Activated CD8-positive, alpha-beta T cell treated with anti-CD3 and anti-CD28 coated beads, Interleukin-2, amount 10 ng/mL, durations not matched to agents 7 days and 5 days (primary cell): Measurements from ENCODE around the gene STAT6. TPM values are rescaled to one million over a fixed set of nuclear protein-coding genes. Genes with fewer than 3 reads are reported as not detected.

Experiments used
- ATAC-seq: fragments of 150-1000 bp; cut with Tn5 transposase; one replicate; pipeline ENCODE4 v1.10.0; 2021; ENCODE audit warnings: moderate library complexity
- CTCF ChIA-PET: fragments of 350-600 bp; sonication (Branson Sonifier 250); formaldehyde crosslinking; loops from one replicate; lab custom pipeline; 2021; ENCODE audit warnings: antibody characterized with exemption; lab: Charles Lee
- POLR2A ChIA-PET: fragments of 350-600 bp; sonication (Branson Sonifier 250); formaldehyde crosslinking; loops from one replicate; lab custom pipeline; 2021; ENCODE audit warnings: antibody characterized with exemption; lab: Charles Lee
- DNase-seq: peaks from one replicate; pipeline ENCODE4 v3.0.0-alpha.2; 2020
- H3K27ac Mint-ChIP-seq: one replicate; pipeline ENCODE4 v1.8.0; 2021; ENCODE audit warnings: mild to moderate bottlenecking, mixed read lengths
- H3K27me3 Mint-ChIP-seq: one replicate; pipeline ENCODE4 v1.8.0; 2021; ENCODE audit warnings: low read depth, mixed read lengths
- H3K36me3 Mint-ChIP-seq: one replicate; pipeline ENCODE4 v1.8.0; 2021; ENCODE audit warnings: low read depth, mixed read lengths
- H3K4me1 Mint-ChIP-seq: one replicate; pipeline ENCODE4 v1.8.0; 2021; ENCODE audit warnings: low read depth, mixed read lengths
- H3K4me3 Mint-ChIP-seq: one replicate; pipeline ENCODE4 v1.8.0; 2021; ENCODE audit warnings: mild to moderate bottlenecking, mixed read lengths
- H3K9me3 Mint-ChIP-seq: one replicate; pipeline ENCODE4 v1.8.0; 2022; ENCODE audit warnings: mixed read lengths; ENCODE audit not compliant: insufficient read depth
- total RNA-seq, 2 experiments: library from RNA; stranded (reverse); gene quantifications; one replicate each; pipeline ENCODE4 v1.2.3, GENCODE V29; 2021

The STAT6 gene
- total RNA-seq, 2 experiments from 2014 or later: 189 TPM

GRCh38 chr12:57142727-57143126, 31.6 kb upstream of the STAT6 start:
- Mint-ChIP-seq H3K27me3 (peaks cover 3% of the 10 kb centered on the region), H3K4me1 (peaks cover 15% of the 10 kb centered on the region), H3K4me3 (no peak overlapping the region), H3K36me3 (no peaks in the 10 kb centered on the region), H3K27ac (no peak overlapping the region), H3K9me3 (no peaks in the 10 kb centered on the region)
- CTCF ChIA-PET: interaction anchor here (1.3 to 1.5 kb wide), 2 partner anchors 18 to 33 kb away, joined by 3 to 4 read pairs; no protein-coding TSS in a partner anchor
- DNase-seq: no peak
- no peak for ATAC-seq
- POLR2A ChIA-PET: no interaction called here

GRCh38 chr12:57142121-57142520, 31.0 kb upstream of the STAT6 start:
- peaks cover 3% of the 10 kb centered on the region for H3K27me3 Mint-ChIP-seq
- CTCF ChIA-PET: interaction anchor here (1.3 to 1.5 kb wide), 2 partner anchors 18 to 34 kb away, joined by 3 to 4 read pairs; no protein-coding TSS in a partner anchor
- H3K4me1 Mint-ChIP-seq: peaks cover 15% of the 10 kb centered on the region
- DNase-seq (no peak), ATAC-seq (no peak)
- H3K9me3 Mint-ChIP-seq: no peaks in the 10 kb centered on the region
- no peaks in the 10 kb centered on the region for H3K36me3 Mint-ChIP-seq
- H3K27ac Mint-ChIP-seq: no peak overlapping the region
- POLR2A ChIA-PET: no interaction called here
- H3K4me3 Mint-ChIP-seq: no peak overlapping the region

GRCh38 chr12:57141249-57141648, 30.1 kb upstream of the STAT6 start:
- H3K4me1 Mint-ChIP-seq: peaks cover 15% of the 10 kb centered on the region
- no peak for ATAC-seq
- POLR2A ChIA-PET: no interaction called here
- H3K9me3 Mint-ChIP-seq: no peaks in the 10 kb centered on the region
- no peaks in the 10 kb centered on the region for H3K36me3 Mint-ChIP-seq
- H3K4me3 Mint-ChIP-seq: no peak overlapping the region
- H3K27ac Mint-ChIP-seq: no peak overlapping the region
- no peak for DNase-seq
- H3K27me3 Mint-ChIP-seq: peaks cover 3% of the 10 kb centered on the region
- CTCF ChIA-PET: interaction anchor here (1.5 kb wide), 1 partner anchor 17 kb away, joined by 3 read pairs; no protein-coding TSS in a partner anchor

- ChIA-PET POLR2A (no interaction called here), CTCF (interaction anchor here (0.7 to 0.8 kb wide), 2 partner anchors 9 to 16 kb away, joined by 3 to 4 read pairs; no protein-coding TSS in a partner anchor)
- no peaks in the 10 kb centered on the region for H3K9me3 Mint-ChIP-seq
- no peaks in the 10 kb centered on the region for H3K36me3 Mint-ChIP-seq
- peaks cover 15% of the 10 kb centered on the region for H3K4me1 Mint-ChIP-seq
- ATAC-seq (no peak), DNase-seq (no peak)
- no peak overlapping the region for H3K27ac Mint-ChIP-seq
- H3K27me3 Mint-ChIP-seq: peaks cover 3% of the 10 kb centered on the region
- H3K4me3 Mint-ChIP-seq: no peak overlapping the region
These were observed 28.9 kb upstream of the STAT6 start for GRCh38 chr12:57139796-57140649.

GRCh38 chr12:57138526-57139272, 27.5 kb upstream of the STAT6 start:
- DNase-seq (no peak), ATAC-seq (no peak)
- H3K9me3 Mint-ChIP-seq: no peaks in the 10 kb centered on the region
- no peak overlapping the region for H3K4me3 Mint-ChIP-seq
- POLR2A ChIA-PET: interaction anchor here (0.6 kb wide), 1 partner anchor 11 kb away, joined by 3 read pairs; no protein-coding TSS in a partner anchor
- peaks cover 13% of the 10 kb centered on the region for H3K4me1 Mint-ChIP-seq
- CTCF ChIA-PET: no interaction called here
- no peaks in the 10 kb centered on the region for H3K36me3 Mint-ChIP-seq
- H3K27ac Mint-ChIP-seq: no peak overlapping the region
- H3K27me3 Mint-ChIP-seq: peaks cover 3% of the 10 kb centered on the region

GRCh38 chr12:57135527-57136326, 24.6 kb upstream of the STAT6 start:
- ChIA-PET CTCF (interaction anchor here (1.1 to 1.5 kb wide), 2 partner anchors 40 to 47 kb away, joined by 3 to 5 read pairs; no protein-coding TSS in a partner anchor), POLR2A (no interaction called here)
- H3K27ac Mint-ChIP-seq: no peak overlapping the region
- no peaks in the 10 kb centered on the region for H3K36me3 Mint-ChIP-seq
- H3K27me3 Mint-ChIP-seq: peaks cover 22% of the 10 kb centered on the region
- no peak for DNase-seq
- H3K4me1 Mint-ChIP-seq: no peaks in the 10 kb centered on the region
- ATAC-seq: no peak
- no peak overlapping the region for H3K4me3 Mint-ChIP-seq
- no peaks in the 10 kb centered on the region for H3K9me3 Mint-ChIP-seq

GRCh38 chr12:57134949-57135348, 23.8 kb upstream of the STAT6 start:
- H3K27ac Mint-ChIP-seq: no peak overlapping the region
- ATAC-seq (no peak), DNase-seq (no peak)
- no peak overlapping the region for H3K4me3 Mint-ChIP-seq
- peaks cover 28% of the 10 kb centered on the region for H3K27me3 Mint-ChIP-seq
- ChIA-PET POLR2A (no interaction called here), CTCF (interaction anchor here (1.1 kb wide), 1 partner anchor 48 kb away, joined by 5 read pairs; no protein-coding TSS in a partner anchor)
- H3K4me1 Mint-ChIP-seq: no peaks in the 10 kb centered on the region
- no peaks in the 10 kb centered on the region for H3K36me3 Mint-ChIP-seq
- no peaks in the 10 kb centered on the region for H3K9me3 Mint-ChIP-seq

- Mint-ChIP-seq H3K4me1 (peaks cover 2% of the 10 kb centered on the region), H3K4me3 (no peak overlapping the region), H3K27ac (no peak overlapping the region), H3K9me3 (no peaks in the 10 kb centered on the region), H3K36me3 (no peaks in the 10 kb centered on the region), H3K27me3 (peaks cover 31% of the 10 kb centered on the region)
- CTCF ChIA-PET: interaction anchor here (1.7 kb wide), 1 partner anchor 49 kb away, joined by 4 read pairs; no protein-coding TSS in a partner anchor
- no peak for DNase-seq
- no peak for ATAC-seq
- POLR2A ChIA-PET: no interaction called here
These were observed 22.8 kb upstream of the STAT6 start for GRCh38 chr12:57133916-57134315.

GRCh38 chr12:57133013-57133569, 21.9 kb upstream of the STAT6 start:
- Mint-ChIP-seq H3K9me3 (no peaks in the 10 kb centered on the region), H3K27me3 (peaks cover 31% of the 10 kb centered on the region), H3K4me3 (no peak overlapping the region), H3K4me1 (peaks cover 2% of the 10 kb centered on the region), H3K27ac (no peak overlapping the region), H3K36me3 (no peaks in the 10 kb centered on the region)
- DNase-seq (no peak), ATAC-seq (no peak)
- POLR2A ChIA-PET: no interaction called here
- CTCF ChIA-PET: interaction anchor here (1.1 to 1.9 kb wide), 3 partner anchors 9 to 50 kb away, joined by 3 to 7 read pairs (median 4); no protein-coding TSS in a partner anchor

GRCh38 chr12:57131896-57132744, 21.0 kb upstream of the STAT6 start:
- Mint-ChIP-seq H3K9me3 (no peaks in the 10 kb centered on the region), H3K36me3 (no peaks in the 10 kb centered on the region), H3K4me1 (peaks cover 4% of the 10 kb centered on the region), H3K27me3 (peaks cover 32% of the 10 kb centered on the region), H3K4me3 (no peak overlapping the region), H3K27ac (no peak overlapping the region)
- ChIA-PET CTCF (interaction anchor here (1.0 to 2.4 kb wide), 4 partner anchors 8 to 111 kb away, joined by 3 to 8 read pairs (median 6); partner anchors contain the start of gene STAT6), POLR2A (no interaction called here)
- DNase-seq: no peak
- no peak for ATAC-seq
